Mucosa of gallbladder (tissue), 1 donor: ENCODE results near the gene PDCD1. TPM values are rescaled to one million over a fixed set of nuclear protein-coding genes. Genes with fewer than 3 reads are reported as not detected.

ENCODE experiments used
- DNase-seq: peaks from one replicate; pipeline ENCODE4 v3.0.0-alpha.2; 2020; ENCODE audit warnings: low spot score
- total RNA-seq: library from RNA; stranded (reverse); gene quantifications from one replicate; pipeline ENCODE4 v1.2.1, GENCODE V29; 2021
- donor health status: DM: no; HTN: no; CAD: no.

PDCD1 gene
- total RNA-seq, 1 donor from 2014 or later = 1.5 TPM

- no peak for DNase-seq
Measured at GRCh38 chr2:241865416-241865956, 6.8 kb upstream of the PDCD1 start.

DNA sequence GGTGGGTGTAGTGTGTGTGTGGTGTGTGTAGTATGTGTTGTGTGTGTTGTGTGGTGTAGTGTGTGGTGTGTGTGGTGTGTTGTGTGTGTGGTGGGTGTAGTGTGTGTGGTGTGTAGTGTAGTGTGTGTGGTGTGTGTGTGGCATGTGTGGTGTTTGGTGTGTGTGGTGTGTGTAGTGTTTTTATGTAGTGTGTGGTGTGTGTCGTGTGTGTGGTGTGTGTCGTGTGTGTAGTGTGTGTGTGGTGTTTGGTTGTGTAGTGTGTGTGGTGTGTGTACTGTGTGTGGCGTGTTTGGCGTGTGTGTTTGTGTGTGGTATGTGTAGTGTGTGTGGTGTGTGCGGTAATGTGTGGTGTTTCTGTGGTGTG lies 6.1 kb upstream of the PDCD1 start:
- DNase-seq = no peak

DNA sequence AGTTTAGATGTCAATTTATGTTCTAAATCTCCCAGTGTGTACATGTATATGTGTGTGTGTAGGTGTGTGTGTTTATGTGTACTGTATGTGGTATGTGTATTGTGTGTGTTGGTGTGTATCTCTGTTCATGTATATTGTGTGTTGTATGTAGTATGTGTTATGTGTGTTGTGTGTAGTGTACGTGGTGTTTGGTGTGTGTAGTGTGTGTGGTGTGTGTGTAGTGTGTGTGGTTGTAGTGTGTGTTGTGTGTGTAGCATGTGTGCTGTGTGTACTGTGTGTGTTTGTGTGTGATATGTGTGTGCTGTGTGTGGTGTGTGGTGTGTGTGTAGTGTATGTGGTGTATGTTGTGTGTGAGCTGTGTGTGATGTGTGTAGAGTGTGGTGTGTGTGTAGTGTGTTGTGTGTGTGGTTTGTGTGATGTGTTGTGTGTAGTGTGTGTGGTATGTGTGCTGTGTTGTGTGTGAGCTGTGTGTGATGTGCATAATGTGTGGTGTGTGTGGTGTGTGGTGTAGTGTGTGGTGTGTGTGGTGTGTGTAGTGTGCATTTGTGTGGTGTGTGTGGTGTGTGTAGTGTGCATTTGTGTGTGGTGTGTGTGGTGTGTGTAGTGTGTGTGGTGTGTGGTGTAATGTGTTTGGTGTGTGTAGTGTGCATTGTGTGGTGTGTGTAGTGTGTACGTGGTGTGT lies 5.6 kb upstream of the PDCD1 start:
- no peak for DNase-seq

DNA sequence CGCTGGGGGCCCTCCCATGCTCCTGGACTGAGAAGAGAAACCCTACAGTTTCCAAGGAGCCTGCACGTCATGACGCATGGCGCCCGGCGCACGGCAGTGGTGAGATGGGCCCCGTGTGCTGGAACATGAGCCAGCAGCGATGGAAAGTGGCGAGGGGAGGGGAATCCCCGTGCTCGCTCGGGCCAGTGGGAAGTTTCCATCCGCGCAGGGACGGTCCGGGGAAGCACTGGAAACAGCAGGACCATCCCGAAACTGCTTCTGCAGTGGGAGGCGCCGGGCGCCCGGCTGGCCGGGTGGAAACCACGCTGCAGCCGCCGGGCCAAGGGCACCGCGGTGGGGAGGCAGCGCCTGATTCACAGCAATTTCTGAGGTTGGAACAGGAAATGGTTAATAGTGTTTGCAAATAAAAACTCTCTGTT lies 4.9 kb upstream of the PDCD1 start:
- peak; percentile 44 for DNase-seq

DNA sequence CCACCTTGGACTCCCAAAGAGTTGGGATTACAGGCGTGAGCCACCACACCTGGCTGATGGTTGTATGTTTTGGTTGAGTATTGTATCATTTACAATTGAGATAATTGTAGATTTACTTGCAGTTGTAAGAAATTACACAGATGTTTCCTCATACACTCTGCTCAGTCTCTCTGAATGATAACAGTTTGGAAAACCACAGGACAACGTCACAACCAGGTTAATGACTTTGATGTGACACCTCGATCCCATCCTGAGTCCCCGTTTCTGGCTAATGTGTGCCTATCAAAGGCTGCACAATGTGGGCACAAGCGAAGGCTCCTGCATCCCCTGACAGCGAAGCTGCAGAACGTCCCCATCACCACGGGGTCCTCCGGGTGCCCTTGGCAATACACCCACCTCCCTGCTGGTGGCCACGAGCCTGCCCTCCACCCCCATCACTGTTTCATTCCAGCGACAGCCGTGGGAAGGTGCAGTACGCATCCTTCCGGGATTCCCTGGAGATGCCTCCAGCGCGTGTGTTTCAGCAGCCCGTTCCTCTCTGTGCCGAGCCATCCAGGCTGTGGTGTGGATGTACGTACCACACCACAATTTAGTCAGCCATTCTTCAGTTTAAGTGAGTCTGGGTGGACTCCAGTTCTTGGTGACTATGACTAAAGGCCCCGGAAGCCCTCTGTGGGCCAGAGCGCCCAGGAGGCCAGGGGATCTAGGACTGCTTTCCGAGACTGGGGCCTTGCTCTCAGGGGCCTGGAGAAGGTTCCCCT lies 4.3 kb upstream of the PDCD1 start:
- DNase-seq = no peak

- no peak for DNase-seq
Measured at GRCh38 chr2:241862093-241862492, 3.4 kb upstream of the PDCD1 start.

- DNase-seq = no peak
Measured at GRCh38 chr2:241861264-241861663, 2.6 kb upstream of the PDCD1 start.

DNA sequence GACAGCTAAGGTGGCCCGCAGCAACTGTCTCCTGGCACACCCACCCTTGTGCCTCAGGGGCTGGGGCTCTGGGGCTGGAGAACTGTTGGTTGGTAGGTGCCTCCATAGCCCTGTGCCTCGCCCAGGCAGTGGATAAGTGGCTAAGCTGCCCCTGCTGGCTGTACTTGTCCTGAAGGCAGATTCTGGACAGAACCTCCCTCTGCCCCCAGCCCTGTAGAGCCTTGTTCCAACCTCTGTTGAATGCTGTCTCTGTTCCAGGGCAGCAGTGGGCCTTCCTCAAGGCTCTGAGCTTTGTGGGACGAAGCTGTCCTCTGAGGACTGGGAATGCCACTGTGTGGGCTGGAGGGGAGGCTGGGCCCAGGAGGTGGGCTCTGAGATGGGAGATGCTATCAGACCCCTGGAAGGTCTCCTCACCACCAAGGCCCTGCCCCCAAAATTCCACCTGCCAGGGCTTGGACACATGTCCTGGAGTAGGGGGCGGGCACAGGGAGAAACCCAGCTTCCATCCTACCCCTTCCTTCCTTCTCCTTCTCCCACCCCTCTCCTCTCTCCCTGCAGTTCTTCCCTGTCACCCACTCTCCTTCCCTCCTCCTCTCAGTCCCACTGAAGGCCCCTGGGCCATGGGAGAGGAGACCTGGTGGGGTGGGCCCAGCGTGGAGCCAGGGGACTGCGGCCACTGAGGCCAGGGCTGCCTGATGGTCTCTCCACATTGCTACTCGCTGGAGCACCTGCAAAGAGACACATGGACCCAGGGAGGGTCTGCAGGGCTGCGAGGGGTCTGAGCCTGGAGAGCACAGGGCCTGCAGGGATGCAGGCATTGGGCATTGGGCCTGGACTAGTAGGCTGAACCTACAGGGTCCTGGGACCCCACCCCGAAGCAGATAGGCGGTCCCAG lies 1.7 kb upstream of the PDCD1 start:
- no peak for DNase-seq

- DNase-seq = peak; percentile 47
Measured at GRCh38 chr2:241859436-241860183, 916 bp upstream of the PDCD1 start.

- DNase-seq = no peak
Measured at GRCh38 chr2:241859017-241859435, 332 bp upstream of the PDCD1 start.

DNA sequence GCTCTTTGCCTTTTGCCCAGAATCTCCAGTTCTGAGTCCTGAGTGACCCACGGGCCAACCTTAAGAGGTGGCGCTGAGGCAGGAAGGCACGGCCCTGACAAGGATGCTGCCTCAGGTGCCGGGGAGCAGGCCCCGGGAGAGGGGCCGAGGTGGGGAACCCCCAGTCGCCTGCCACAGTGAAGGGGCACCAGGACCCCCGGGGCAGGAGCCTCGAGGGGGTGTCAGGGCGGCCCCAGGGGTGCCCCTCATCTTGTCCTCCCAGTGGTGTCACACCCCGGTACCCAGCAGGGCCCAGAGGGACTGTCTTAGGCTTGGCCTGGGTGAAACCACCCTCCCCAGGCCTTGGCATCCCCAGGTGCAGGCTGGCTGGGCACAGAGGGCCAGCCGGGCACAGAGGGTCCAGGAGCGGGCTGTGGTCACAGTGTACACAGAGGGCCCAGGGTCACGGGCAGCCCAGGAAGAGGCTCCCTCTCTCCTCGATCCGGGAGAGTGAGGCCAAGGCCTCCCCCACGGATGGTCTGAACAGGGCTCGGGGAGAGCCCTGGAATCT lies 1.0 kb downstream of the PDCD1 start:
- DNase-seq = no peak

DNA sequence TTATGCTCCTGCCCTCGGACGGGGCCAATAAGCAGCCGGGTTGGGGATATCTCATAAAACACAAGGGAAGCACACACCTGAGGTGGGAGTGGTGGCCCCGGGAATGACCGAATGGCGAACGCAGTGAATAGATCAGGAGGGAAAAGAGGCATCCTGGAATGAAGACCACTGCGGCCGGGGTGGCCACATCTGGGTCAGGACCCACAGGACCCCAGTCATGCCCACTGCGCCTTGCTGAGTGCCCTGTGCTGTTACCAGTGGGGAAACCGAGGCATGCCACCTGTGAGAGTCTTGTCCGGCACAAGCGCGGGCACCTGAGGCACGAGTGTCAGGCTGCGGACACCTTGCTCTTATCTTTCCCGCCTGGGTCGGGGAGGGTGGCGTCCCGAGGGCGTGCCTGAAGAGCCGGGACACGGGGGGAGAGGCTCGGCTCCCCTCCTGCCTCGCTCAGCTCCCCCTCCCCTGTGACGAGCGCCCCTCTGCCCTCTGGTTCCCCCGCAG lies 1.6 kb downstream of the PDCD1 start:
- DNase-seq = no peak

DNA sequence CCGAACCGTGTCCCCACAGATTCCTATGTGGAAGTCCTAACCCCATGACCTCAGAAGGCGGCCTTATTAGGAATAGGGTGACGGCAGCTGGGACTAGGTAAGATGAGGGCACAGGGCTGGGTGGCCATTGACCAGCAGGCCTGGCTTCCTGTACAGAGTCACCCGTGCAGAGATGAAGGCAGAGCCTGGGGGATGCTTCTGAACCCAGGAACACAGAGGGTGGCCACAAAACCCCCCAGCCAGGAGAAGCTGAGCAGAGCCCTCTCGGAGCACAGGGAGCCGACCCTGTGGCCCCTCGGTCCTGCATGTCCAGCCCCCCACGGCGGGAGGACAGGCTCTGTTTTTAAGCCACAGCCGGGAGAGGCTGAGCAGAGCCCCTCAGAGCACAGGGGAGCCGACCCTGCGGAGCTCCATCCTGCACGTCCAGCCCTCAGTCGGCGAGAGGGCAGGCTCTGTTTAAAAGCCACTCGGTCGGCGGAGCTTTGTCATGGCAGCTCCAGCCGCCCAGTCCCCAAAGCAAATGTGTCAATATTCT lies 2.7 kb downstream of the PDCD1 start:
- no peak for DNase-seq

GRCh38 chr2:241855245-241855887 lies 3.3 kb downstream of the PDCD1 start:
- no peak for DNase-seq

GRCh38 chr2:241854342-241855244 lies 4.1 kb downstream of the PDCD1 start:
- no peak for DNase-seq

DNA sequence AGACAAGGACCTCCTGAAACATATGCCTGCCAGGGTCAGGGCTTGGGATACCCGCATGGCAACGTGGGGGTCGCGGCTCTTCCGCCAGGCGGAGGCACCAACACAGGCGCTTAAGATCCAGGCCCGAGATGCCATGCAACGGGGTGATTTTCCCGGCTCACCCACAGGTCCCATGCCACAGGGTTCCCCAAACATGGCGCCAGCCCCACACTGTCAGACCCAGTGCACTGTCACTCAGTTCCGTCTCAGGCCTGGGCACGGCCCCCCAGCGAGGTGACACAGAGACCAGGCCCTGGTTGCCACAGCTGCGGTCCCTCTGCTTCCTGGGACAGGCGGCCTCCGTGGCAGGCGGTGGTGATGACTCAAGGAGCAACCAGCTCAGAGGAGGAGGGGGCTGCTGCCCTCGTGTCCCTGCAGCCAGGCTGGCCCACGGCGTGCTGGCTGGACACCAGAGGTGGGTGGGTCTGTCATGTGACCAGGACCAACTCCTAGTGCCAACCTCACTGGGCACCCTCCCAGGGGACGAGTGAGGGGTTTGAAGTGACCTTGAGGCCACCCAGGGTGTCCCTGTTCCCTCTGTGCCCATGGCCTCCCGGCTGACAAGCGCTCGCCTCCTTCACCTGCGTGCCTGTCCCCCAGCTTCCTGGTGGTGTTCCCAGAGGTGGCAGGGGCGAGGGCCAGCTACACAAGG lies 4.9 kb downstream of the PDCD1 start:
- no peak for DNase-seq

GRCh38 chr2:241852981-241853631 lies 5.6 kb downstream of the PDCD1 start:
- no peak for DNase-seq
